Measurements from ENCODE around the gene EIF4B. TPM values are rescaled to one million over a fixed set of nuclear protein-coding genes. Genes with fewer than 3 reads are reported as not detected.
A peak's percentile ranks its signal among the peaks of the same experiment; 100 is the strongest.

The EIF4B gene
- total and polyA plus RNA-seq, 12 donors, result 77.1 to 800 (median 557) TPM

DNA sequence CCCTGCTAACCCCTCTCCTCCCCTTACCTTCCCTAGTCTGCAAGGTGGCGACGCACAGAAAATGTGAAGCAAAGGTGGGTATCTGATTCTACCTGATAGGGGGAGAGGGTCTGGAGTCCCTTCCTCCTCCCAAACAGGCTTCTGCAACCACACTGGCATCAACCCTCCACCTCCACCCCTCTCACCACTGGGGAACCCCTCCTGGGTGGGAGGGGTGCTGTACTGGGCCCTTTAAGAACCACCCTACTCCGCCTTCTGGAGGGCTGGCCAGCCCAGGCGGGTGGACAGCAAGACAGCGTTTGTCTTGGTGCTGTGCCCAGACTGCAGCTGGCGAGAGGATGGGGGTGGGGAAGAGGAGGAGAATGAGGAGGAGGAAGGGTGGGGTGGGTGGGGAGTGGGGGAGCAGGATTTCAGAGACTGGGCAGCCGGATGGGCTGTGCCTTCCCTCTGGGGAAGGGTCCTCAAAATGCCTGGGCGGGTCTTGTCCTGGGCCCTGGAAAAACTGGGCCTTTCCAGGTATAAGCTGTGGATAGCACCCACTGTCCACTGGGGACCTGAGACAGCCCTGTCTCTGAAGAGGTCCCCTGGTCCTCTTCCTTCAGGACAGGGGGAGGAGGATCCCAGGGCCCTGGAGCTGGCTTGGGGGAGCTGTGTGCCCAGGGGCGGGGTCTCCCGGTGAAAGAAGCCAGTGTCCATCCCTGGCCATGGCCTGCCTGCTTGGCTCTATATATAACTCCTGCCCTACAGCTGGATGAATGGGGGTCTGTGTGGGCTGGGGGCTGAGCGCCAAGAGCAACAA, 46.4 kb downstream of the EIF4B start:
- H3K9me3 ChIP-seq (replicated peaks in 1 of 3), result no peaks in the 10 kb centered on the region
- peaks cover 72 to 76% of the 10 kb centered on the region in 2 donors for H3K4me1 ChIP-seq (replicated peaks in 1 of 2)
- TF ChIP-seq POLR2A (IDR thresholded peaks at IDR 0.05), result peak; percentile 18 to 70
- TF ChIP-seq, protein P1, sequence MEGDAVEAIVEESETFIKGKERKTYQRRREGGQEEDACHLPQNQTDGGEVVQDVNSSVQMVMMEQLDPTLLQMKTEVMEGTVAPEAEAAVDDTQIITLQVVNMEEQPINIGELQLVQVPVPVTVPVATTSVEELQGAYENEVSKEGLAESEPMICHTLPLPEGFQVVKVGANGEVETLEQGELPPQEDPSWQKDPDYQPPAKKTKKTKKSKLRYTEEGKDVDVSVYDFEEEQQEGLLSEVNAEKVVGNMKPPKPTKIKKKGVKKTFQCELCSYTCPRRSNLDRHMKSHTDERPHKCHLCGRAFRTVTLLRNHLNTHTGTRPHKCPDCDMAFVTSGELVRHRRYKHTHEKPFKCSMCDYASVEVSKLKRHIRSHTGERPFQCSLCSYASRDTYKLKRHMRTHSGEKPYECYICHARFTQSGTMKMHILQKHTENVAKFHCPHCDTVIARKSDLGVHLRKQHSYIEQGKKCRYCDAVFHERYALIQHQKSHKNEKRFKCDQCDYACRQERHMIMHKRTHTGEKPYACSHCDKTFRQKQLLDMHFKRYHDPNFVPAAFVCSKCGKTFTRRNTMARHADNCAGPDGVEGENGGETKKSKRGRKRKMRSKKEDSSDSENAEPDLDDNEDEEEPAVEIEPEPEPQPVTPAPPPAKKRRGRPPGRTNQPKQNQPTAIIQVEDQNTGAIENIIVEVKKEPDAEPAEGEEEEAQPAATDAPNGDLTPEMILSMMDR (IDR thresholded peaks at IDR 0.05), result peak in 1 of 6 experiments; percentile 8
- no peaks in the 10 kb centered on the region for H3K27me3 ChIP-seq
- peaks cover 0 to 28% of the 10 kb centered on the region in 2 donors for H3K36me3 ChIP-seq (replicated peaks in 1 of 2)
- peak overlapping the region in 2 of 4 donors; percentile 7 to 75 for H3K4me3 ChIP-seq
- intact Hi-C loops (cut with DNase I), result no loop called here
- 25 to 48% (median 30%) methylated on average over 8 to 11 of the region's 11 CpGs for WGBS, 4 donors
- peak overlapping the region; percentile 92 to 99 (median 97) for H3K27ac ChIP-seq
- DNase-seq, result peak; percentile 89 to 95 (median 92)

DNA sequence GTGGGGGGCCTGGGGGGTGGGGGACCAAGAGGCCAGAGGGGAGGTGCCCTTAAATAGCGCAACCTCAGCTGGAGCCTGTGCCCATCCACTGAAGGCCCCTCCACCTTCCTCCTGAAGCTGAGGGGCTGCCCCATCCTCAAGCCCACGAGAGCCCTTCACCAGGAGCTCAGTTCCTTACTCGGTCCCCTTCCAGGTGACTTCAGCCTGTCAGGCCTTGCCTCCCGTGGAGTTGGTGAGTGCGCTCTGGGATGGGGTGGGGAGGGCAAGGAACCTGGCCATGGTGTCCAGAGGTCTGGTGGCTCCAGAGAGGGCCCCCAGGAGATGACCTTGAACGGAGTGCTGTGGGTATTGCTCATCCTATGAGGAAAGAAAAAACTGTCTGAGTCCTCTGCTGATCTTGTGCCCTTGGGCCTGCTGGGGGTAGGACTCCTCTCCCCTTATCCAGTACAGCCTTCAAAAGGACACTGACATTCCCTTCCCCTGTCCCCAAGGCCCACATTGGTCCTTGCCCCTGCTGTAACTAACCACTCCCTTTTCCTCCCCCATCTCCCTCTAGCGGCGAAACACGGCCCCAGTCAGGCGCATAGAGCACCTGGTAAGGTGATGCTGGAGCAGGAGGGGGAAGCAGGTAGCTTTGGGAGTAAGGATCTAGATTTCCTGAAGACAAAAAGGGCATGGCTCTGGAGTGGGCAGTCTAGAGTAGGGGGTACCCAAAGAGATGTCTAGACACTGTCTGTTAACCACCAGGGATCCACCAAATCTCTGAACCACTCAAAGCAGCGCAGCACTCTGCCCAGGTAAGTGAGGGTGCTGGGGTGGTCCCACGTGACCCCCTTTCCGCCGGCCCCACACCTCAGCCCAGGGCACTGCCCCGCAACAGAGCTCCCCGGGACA, 47.2 kb downstream of the EIF4B start:
- Histone ChIP-seq H3K9me3 (replicated peaks in 1 of 3) (no peaks in the 10 kb centered on the region), H3K4me3 (peak overlapping the region in 3 of 4 donors; percentile 23 to 75 (median 49)), H3K36me3 (replicated peaks in 1 of 2) (peaks cover 0 to 36% of the 10 kb centered on the region in 2 donors), H3K27ac (peak overlapping the region; percentile 87 to 99 (median 97)), H3K27me3 (no peaks in the 10 kb centered on the region), H3K4me1 (replicated peaks in 1 of 2) (peaks cover 64 to 68% of the 10 kb centered on the region in 2 donors)
- peak; percentile 78 to 91 (median 89) for DNase-seq
- intact Hi-C loops (cut with DNase I), result no loop called here
- WGBS, 4 donors, result 10 to 22% (median 18%) methylated on average over 5 to 16 of the region's 16 CpGs
- TF ChIP-seq, protein P1 (IDR thresholded peaks at IDR 0.05), result peak; percentile 34 to 88 (median 82)
- peak in 1 of 2 donors; percentile 56 for TF ChIP-seq POLR2A (IDR thresholded peaks at IDR 0.05)

DNA sequence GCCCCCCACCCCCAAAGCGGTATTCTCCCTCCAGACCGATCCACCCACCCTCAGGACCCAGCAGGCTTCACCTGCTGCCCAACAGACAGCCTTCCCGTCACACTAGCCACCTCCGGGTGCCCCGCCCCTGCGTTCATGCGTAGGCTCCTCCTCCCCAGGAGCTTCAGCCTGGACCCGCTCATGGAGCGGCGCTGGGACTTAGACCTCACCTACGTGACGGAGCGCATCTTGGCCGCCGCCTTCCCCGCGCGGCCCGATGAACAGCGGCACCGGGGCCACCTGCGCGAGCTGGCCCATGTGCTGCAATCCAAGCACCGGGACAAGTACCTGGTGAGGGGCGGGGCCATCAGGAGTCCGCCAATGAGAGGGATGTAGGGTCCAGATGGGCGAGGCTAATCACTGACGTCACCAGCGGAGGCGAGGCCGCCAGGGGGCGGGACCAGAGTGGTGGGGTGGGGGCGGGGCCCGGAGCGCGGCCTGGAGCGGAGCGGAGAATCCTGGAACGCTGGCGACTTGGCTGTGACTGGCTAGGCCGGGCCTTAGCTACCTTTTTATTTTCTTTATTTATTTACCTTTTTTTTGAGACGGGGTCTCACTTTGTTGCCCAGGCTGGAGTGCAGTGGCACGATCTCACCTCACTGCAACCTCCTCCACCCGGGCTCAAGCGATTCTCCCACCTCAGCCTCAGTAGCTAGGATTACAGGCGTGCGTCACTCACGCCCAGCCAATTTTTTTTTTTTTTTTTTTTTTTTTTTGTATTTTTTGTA, 48.0 kb downstream of the EIF4B start:
- TF ChIP-seq, protein P1 (IDR thresholded peaks at IDR 0.05), result no peak
- peak; percentile 59 to 67 for TF ChIP-seq POLR2A (IDR thresholded peaks at IDR 0.05)
- no peaks in the 10 kb centered on the region for H3K27me3 ChIP-seq
- peak; percentile 95 to 98 (median 97) for DNase-seq
- intact Hi-C loops (cut with DNase I), result no loop called here
- H3K4me1 ChIP-seq (replicated peaks in 1 of 2), result peaks cover 55 to 59% of the 10 kb centered on the region in 2 donors
- peak overlapping the region in 3 of 4 donors; percentile 23 to 49 (median 46) for H3K4me3 ChIP-seq
- peaks cover 0 to 44% of the 10 kb centered on the region in 2 donors for H3K36me3 ChIP-seq (replicated peaks in 1 of 2)
- H3K9me3 ChIP-seq (replicated peaks in 1 of 3), result no peaks in the 10 kb centered on the region
- H3K27ac ChIP-seq, result peak overlapping the region; percentile 87 to 99 (median 97)
- 5 to 7% (median 6%) methylated on average over 22 to 48 of the region's 48 CpGs for WGBS, 4 donors

All from adrenal gland (tissue), 12 donors.